ENCODE data around the gene OSBPL2.

- TF ChIP-seq, protein P1, sequence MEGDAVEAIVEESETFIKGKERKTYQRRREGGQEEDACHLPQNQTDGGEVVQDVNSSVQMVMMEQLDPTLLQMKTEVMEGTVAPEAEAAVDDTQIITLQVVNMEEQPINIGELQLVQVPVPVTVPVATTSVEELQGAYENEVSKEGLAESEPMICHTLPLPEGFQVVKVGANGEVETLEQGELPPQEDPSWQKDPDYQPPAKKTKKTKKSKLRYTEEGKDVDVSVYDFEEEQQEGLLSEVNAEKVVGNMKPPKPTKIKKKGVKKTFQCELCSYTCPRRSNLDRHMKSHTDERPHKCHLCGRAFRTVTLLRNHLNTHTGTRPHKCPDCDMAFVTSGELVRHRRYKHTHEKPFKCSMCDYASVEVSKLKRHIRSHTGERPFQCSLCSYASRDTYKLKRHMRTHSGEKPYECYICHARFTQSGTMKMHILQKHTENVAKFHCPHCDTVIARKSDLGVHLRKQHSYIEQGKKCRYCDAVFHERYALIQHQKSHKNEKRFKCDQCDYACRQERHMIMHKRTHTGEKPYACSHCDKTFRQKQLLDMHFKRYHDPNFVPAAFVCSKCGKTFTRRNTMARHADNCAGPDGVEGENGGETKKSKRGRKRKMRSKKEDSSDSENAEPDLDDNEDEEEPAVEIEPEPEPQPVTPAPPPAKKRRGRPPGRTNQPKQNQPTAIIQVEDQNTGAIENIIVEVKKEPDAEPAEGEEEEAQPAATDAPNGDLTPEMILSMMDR (IDR thresholded peaks at IDR 0.05): no peak
- no peak for TF ChIP-seq POLR2A (IDR thresholded peaks at IDR 0.05)
Measured at GRCh38 chr20:62203378-62204030, 34.8 kb upstream of the OSBPL2 start.
